A673 (cell line): ENCODE data around the gene ACRBP. TPM values are rescaled to one million over a fixed set of nuclear protein-coding genes. Genes with fewer than 3 reads are reported as not detected.

Experiments
- BruUV-seq: library from RNA; stranded (reverse); fragments of 400-500 nt; replicated peaks from 2 replicates; lab custom pipeline; 2021; lab: Mats Ljungman, UMichigan
- CTCF ChIA-PET: fragments of 300-600 bp; sonication (Branson Sonifier 250); formaldehyde crosslinking; loops from one replicate; lab custom pipeline; 2022; ENCODE audit warnings: antibody characterized with exemption; lab: Charles Lee
- POLR2A ChIA-PET: fragments of 300-600 bp; sonication (Branson Sonifier 250); formaldehyde crosslinking; loops from one replicate; lab custom pipeline; 2022; ENCODE audit warnings: antibody characterized with exemption; ENCODE audit not compliant: low non-redundant PET; lab: Charles Lee
- DNase-seq: peaks from one replicate; pipeline ENCODE4 v3.0.0-alpha.2; 2015; ENCODE audit warnings: low spot score
- H3K27ac ChIP-seq: fragments of 200-600 bp; sonication (generic); 2 replicates; pipeline ENCODE4 v1.5.1; 2016; ENCODE audit warnings: mixed run types, low read depth, mild to moderate bottlenecking, mixed read lengths, antibody characterized with exemption, low read length; ENCODE audit not compliant: poor library complexity, severe bottlenecking
- H3K27me3 ChIP-seq: fragments of 200-600 bp; sonication (generic); replicated peaks from 2 replicates; pipeline ENCODE4 v1.6.1; 2017; ENCODE audit warnings: mixed run types, low read depth, mild to moderate bottlenecking, mixed read lengths, antibody characterized with exemption, low read length; ENCODE audit not compliant: insufficient read depth, poor library complexity
- H3K36me3 ChIP-seq: fragments of 200-600 bp; sonication (generic); 2 replicates; pipeline ENCODE4 v1.6.1; 2016; ENCODE audit warnings: mixed run types, mild to moderate bottlenecking, mixed read lengths, antibody characterized with exemption, low read length; ENCODE audit not compliant: insufficient read depth, poor library complexity, severe bottlenecking
- H3K4me1 ChIP-seq: fragments of 200-600 bp; sonication (generic); 2 replicates; pipeline ENCODE4 v1.6.1; 2017; ENCODE audit warnings: mixed run types, mild to moderate bottlenecking, mixed read lengths, antibody characterized with exemption, low read length; ENCODE audit not compliant: insufficient read depth, poor library complexity, severe bottlenecking
- H3K4me3 ChIP-seq: fragments of 200-600 bp; sonication (generic); 2 replicates; pipeline ENCODE4 v1.5.1; 2016; ENCODE audit warnings: low read depth, mixed run types, mild to moderate bottlenecking, mixed read lengths, low read length; ENCODE audit not compliant: poor library complexity, severe bottlenecking
- H3K9me3 ChIP-seq: fragments of 200-600 bp; sonication (generic); 2 replicates; pipeline ENCODE4 v1.6.1; 2016; ENCODE audit warnings: mixed run types, low read depth, mild to moderate bottlenecking, mixed read lengths, antibody characterized with exemption, low read length; ENCODE audit not compliant: poor library complexity, severe bottlenecking
- CTCF ChIP-seq: fragments of 300-800, 200-600 bp; sonication (generic); conservative IDR thresholded peaks from 2 replicates; pipeline ENCODE4 v1.5.1; 2017; ENCODE audit warnings: low read depth, mild to moderate bottlenecking, antibody characterized with exemption, low read length, moderate library complexity, mixed read lengths
- EZH2 ChIP-seq: fragments of 200-600 bp; sonication (generic); IDR thresholded peaks from 2 replicates; pipeline ENCODE4 v1.6.1; 2017; ENCODE audit warnings: borderline replicate concordance, low read depth, mild to moderate bottlenecking, mixed read lengths, antibody characterized with exemption, low read length; ENCODE audit not compliant: poor library complexity, severe bottlenecking
- intact Hi-C: fragments of 100-400 bp; cut with micrococcal nuclease; formaldehyde crosslinking; loops from one replicate; pipeline ENCODE4 v1.10.0; 2022; ENCODE audit not compliant: unreplicated experiment
- total RNA-seq: library from RNA; stranded (reverse); gene quantifications from 2 replicates; pipeline ENCODE4 v1.2.3, GENCODE V29; 2021

ACRBP gene
- total RNA-seq, 1 experiment from 2014 or later = 3.0 TPM

GRCh38 chr12:6693832-6694355 lies 46.7 kb upstream of the ACRBP start:
- no TSS peak for BruUV-seq
- Histone ChIP-seq H3K36me3 (no peaks in the 10 kb centered on the region), H3K4me3 (no peak overlapping the region), H3K4me1 (peaks cover 17% of the 10 kb centered on the region), H3K27me3 (no peaks in the 10 kb centered on the region), H3K9me3 (no peaks in the 10 kb centered on the region), H3K27ac (no peak overlapping the region)
- intact Hi-C loops = no loop called here
- ChIA-PET CTCF (no interaction called here), POLR2A (no interaction called here)
- no peak for TF ChIP-seq EZH2
- DNase-seq = no peak

- peaks cover 19% of the 10 kb centered on the region for H3K4me1 ChIP-seq
- no peak for DNase-seq
- no peak overlapping the region for H3K4me3 ChIP-seq
- no peak overlapping the region for H3K27ac ChIP-seq
- ChIA-PET POLR2A (interaction anchor here (0.5 kb wide), 1 partner anchor 559 kb away, joined by 4 read pairs; no protein-coding TSS in a partner anchor), CTCF (interaction anchor here (0.6 kb wide), 1 partner anchor 120 kb away, joined by 5 read pairs; no protein-coding TSS in a partner anchor)
- TF ChIP-seq CTCF = no peak
- TF ChIP-seq EZH2 = no peak
- BruUV-seq = no TSS peak
- no peaks in the 10 kb centered on the region for H3K36me3 ChIP-seq
- no peaks in the 10 kb centered on the region for H3K27me3 ChIP-seq
- H3K9me3 ChIP-seq = no peaks in the 10 kb centered on the region
- intact Hi-C loops = no loop called here
Observed at GRCh38 chr12:6692888-6693287, 45.7 kb upstream of the ACRBP start.

GRCh38 chr12:6691473-6691872 lies 44.2 kb upstream of the ACRBP start:
- Histone ChIP-seq H3K9me3 (no peaks in the 10 kb centered on the region), H3K4me3 (no peak overlapping the region), H3K27ac (no peak overlapping the region), H3K36me3 (no peaks in the 10 kb centered on the region), H3K4me1 (peaks cover 31% of the 10 kb centered on the region), H3K27me3 (no peaks in the 10 kb centered on the region)
- no peak for DNase-seq
- CTCF ChIA-PET = no interaction called here
- intact Hi-C loops = no loop called here
- POLR2A ChIA-PET = no interaction called here
- TF ChIP-seq CTCF = no peak
- no peak for TF ChIP-seq EZH2
- no TSS peak for BruUV-seq
